NCI-H82 treated with DMSO at 0.1 percent for 48 hours (cell line): ENCODE results near the gene NEU2.
"Not testable (repeated sequence)": the region's sequence is repeated elsewhere in the genome, so short reads cannot be mapped to it uniquely, and the experiment has no call there.

ENCODE experiments used
- DNase-seq: peaks from one replicate; lab custom pipeline; 2025; ENCODE audit not compliant: unreplicated experiment; lab: John Stamatoyannopoulos, UW

Gene NEU2

GRCh38 chr2:233009661-233010060 lies 22.8 kb upstream of the NEU2 start:
- no peak for DNase-seq

- DNase-seq: no peak
These were observed 21.8 kb upstream of the NEU2 start for GRCh38 chr2:233010569-233011267.

- DNase-seq: no peak
These were observed 21.2 kb upstream of the NEU2 start for GRCh38 chr2:233011268-233011650.

GRCh38 chr2:233011702-233012131 lies 20.8 kb upstream of the NEU2 start:
- DNase-seq: no peak

DNA sequence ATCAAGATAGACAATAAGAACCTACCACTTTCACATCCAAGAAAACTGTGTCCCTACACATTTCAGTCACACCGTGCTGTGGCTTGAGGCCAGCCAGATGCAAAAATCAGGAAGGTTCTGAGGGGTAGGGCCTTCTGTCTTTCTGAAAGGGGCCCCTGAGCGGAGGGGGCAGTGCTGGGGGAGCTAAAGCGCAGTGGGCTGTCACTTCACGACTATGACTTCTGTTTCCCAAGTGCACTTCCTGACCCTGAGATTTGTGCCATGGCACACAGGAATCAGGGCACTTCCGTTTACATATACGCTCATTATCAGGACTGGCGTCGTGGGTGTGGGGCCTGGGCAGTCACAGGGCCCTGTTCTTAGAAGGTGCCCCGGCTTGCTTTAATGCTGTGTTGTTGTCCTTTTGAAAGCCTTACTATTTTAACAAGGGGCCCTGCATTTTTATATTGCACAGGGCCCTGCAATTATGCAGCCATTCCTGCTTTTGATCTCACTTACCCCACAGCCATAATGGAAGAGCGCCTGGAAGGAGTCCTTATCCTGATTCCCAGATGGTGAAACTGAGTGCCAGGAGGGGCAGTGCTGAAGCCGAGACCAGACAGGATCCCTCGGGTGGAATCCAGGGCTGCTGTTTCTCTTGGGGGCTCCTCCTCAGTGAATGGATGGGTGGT lies 20.0 kb upstream of the NEU2 start:
- no peak for DNase-seq

DNA sequence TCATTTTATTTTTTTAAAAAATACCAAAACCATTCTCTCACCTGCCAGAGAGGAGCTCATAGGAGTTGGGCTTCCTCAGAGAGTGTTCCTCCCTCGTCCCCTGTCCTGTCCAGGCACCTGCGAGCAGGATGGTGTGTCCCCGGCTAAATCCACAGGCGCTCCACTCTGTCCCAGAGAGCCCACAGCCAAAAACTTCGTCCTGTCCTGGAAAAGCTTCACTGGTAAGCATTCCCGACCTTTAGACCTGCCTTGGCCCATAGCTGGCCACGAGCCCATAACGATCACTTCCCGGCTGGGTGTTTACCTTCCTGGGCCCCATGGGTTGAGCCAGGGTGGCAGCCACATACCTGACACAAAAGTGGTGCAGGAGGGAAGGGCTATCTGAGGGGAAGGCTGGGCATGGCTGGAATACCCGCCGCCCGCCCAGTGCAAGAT lies 19.4 kb upstream of the NEU2 start, which contains the start of gene NGEF:
Gene NGEF (minus strand): TSS at position 230 of the 435 bp plus-strand sequence. CDS start 38,366 bp downstream, outside the sequence.
- DNase-seq: no peak

DNA sequence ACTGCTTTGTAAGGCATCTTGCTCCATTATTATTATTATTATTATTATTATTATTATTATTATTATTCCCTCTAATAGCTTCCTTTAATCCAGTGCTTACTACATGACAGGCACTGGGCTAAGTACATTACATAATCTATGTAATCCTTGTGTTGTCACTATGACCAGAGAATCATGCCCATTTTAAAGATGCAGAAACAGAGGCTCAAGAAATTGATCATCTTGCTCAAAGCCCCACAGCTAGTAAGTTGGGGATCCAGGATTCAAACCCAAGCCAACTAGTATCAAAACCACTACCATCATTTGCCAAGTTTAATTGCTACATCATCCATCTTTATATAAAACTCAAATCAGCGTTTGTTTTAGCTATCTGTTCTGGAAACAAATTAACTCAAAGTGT lies 18.8 kb upstream of the NEU2 start:
- no peak for DNase-seq

GRCh38 chr2:233015019-233015645 lies 17.3 kb upstream of the NEU2 start:
- no peak for DNase-seq

DNA sequence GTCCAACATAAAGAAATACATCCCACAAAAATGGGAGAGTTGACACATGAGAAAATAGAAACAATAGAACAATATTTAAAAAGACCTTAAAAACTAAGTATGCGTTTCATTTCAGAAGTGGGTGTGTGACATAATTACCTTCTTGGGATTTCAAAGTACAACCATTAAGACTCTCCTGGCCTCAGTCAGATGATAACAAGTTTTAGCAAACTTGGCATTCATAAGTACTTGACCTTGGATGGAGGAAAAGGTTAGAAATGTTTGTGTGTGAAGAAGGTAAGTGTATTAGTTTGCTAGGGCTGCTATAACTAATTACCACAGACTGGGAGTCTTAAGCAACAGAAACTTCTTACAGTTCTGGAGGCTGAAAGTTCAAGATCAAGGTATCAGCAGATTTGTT lies 14.5 kb upstream of the NEU2 start:
- DNase-seq: no peak

DNA sequence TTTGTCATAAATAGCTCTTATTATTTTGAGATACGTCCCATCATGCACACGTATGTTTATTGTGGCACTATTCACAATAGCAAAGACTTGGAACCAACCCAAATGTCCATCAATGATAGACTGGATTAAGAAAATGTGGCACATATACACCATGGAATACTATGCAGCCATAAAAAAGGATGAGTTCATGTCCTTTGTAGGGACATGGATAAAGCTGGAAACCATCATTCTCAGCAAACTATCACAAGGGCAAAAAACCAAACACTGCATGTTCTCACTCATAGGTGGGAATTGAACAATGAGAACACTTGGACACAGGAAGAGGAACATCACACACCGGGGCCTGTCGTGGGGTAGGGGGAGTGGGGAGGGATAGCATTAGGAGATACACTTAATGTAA lies 12.9 kb upstream of the NEU2 start:
- DNase-seq: not testable (repeated sequence)

- no peak for DNase-seq
These were observed 12.0 kb upstream of the NEU2 start for GRCh38 chr2:233020454-233020853.

GRCh38 chr2:233021771-233022170 lies 10.7 kb upstream of the NEU2 start:
- no peak for DNase-seq

- no peak for DNase-seq
These were observed 9.9 kb upstream of the NEU2 start for GRCh38 chr2:233022561-233022960.

DNA sequence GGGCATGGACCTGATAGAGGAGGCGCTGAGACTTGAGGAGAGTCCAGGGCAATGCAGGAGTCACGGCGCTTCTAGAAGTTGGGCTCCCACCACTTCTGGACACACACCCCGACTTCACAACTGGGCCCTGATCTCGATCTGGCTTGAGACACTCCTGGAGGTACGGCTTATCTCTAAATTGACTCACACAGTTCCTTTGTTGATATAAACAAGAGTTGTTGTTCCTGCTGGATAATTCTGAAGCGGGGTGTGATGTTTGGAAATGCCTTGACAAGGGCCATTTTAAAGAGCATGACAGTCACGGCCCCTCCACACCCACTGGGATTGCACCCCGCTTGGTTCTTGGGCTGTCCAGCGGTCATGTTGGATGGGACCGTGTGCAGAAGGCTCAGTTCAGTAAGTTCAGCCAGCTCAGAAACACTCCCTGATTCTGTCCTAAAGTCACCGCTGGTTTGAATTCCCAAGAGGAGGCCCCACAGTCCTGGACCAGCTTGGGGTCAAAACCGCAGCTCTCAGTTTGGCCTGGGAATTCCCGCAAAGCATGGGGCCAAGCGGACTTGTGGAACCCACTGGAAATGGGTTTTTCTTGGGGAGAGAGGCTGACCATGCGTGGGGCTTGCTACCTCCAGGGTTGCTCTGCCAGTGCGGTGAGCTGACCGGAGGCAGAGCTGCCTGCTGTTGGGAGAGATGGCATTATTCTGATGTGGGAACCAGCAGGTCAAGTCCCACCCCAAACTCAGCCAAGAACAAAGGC lies 9.3 kb upstream of the NEU2 start:
- DNase-seq: no peak

GRCh38 chr2:233023761-233024410 lies 8.6 kb upstream of the NEU2 start:
- DNase-seq: no peak

DNA sequence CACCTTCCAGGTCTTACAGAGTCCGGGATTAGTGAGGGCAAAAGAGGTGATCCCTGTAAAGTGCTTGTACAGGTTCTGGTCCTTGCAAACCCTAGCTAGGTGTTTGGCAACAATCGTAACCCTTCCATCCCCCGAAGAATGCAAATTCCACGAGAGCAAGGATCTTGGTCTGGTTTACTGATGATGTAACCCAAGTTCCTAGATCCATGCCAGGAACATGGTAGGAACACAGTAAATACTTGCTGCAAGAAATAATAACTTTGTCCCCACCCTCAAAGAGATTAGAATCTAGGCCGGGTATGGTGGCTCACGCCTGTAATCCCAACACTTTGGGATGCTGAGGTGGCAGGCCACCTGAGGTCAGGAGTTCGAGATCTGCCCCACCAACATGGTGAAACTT lies 6.8 kb upstream of the NEU2 start:
- no peak for DNase-seq

- no peak for DNase-seq
These were observed 6.2 kb upstream of the NEU2 start for GRCh38 chr2:233026198-233026813.

DNA sequence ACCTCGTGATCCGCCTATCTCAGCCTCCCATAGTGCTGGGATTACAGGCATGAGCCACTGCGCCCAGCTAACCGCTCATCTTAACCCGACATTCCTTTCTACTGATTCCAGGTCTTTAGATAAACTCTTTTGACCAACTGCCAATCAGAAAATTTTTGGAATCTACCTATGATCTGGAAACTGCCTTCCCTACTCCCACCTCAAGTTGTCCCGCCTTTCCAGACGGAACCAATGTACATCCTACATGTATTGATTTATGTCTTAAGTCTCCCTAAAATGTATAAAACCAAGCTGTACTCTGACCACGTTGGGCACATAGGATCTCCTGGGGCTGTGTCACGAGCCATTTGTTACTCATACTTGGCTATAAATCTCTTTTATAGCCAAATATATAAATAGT lies 3.2 kb upstream of the NEU2 start:
- DNase-seq: no peak

DNA sequence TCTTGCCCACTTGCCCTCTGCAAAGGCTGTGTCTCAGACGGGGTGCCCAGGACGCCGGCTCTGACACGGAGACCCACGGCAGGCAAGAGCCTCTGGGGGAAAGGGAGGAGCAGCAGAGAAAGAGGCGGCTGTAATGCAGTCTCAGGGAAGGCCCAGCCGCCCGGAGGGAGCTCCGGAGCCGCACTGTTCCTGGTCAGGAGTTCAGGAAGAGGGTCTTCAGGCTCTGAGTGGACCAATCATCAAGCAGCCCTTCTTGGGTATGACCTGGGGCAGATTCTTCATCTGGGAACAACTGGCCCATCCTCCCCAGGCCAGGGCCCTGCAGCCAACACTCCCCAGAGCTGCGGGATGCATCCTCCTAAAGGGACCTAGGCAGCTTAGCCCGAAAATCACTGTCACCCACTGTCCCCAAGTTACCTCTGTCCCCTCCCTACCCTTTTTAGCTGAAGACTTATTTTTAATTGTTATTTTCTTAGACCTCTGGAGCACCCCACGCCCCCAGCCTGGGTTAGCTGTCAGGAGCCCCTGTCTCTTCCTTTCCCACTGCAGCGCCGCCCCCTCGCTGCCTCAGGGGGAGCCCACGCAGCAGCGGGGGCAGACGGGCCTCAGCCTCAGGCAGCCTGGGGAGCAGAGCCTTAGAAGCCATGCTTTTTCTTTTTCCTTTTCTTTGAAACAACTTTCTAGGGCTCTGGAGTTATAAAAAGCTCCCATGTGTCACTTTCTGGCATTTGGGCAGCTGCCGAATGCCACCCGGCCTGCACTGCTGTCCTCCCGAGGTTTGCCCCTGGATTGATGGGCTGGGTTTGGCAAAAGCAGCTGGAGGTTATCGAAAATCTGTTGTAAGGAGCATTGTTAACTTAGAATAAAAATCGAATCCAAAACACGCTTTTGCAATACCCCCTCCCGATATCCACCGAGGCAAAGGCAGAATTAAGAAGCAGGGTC lies 644 bp upstream of the NEU2 start:
- DNase-seq: no peak
